ENCODE data around the gene ALDH1L1.
"Not testable (repeated sequence)": the region's sequence is repeated elsewhere in the genome, so short reads cannot be mapped to it uniquely, and the experiment has no call there.

The ALDH1L1 gene

GRCh38 chr3:126083511-126083912, 96.9 kb downstream of the ALDH1L1 start:
- DNase-seq (ENCODE audit: low spot score), result peak; percentile 43

GRCh38 chr3:126083138-126083445, 97.3 kb downstream of the ALDH1L1 start:
- no peak for DNase-seq (ENCODE audit: low spot score)

- no peak for DNase-seq (ENCODE audit: low spot score)
Observed at GRCh38 chr3:126082362-126083137, 97.8 kb downstream of the ALDH1L1 start.

GRCh38 chr3:126081618-126082361, 98.6 kb downstream of the ALDH1L1 start:
- peak; percentile 64 for DNase-seq (ENCODE audit: low spot score)

GRCh38 chr3:126080970-126081369, 99.4 kb downstream of the ALDH1L1 start:
- DNase-seq (ENCODE audit: low spot score), result no peak

GRCh38 chr3:126078866-126079265, 101.5 kb downstream of the ALDH1L1 start:
- DNase-seq (ENCODE audit: low spot score), result no peak

GRCh38 chr3:126077754-126078153, 102.6 kb downstream of the ALDH1L1 start:
- no peak for DNase-seq (ENCODE audit: low spot score)

- no peak for DNase-seq (ENCODE audit: low spot score)
Observed at GRCh38 chr3:126076140-126076539, 104.2 kb downstream of the ALDH1L1 start.

- DNase-seq (ENCODE audit: low spot score), result no peak
Observed at GRCh38 chr3:126070146-126070545, 110.2 kb downstream of the ALDH1L1 start.

- DNase-seq (ENCODE audit: low spot score), result no peak
Observed at GRCh38 chr3:126067959-126068358, 112.4 kb downstream of the ALDH1L1 start.

GRCh38 chr3:126066676-126067075, 113.7 kb downstream of the ALDH1L1 start:
- not testable (repeated sequence) for DNase-seq (ENCODE audit: low spot score)

GRCh38 chr3:126065876-126066275, 114.5 kb downstream of the ALDH1L1 start:
- no peak for DNase-seq (ENCODE audit: low spot score)

- no peak for DNase-seq (ENCODE audit: low spot score)
Observed at GRCh38 chr3:126064627-126065258, 115.6 kb downstream of the ALDH1L1 start.

- DNase-seq (ENCODE audit: low spot score), result no peak
Observed at GRCh38 chr3:126063358-126063965, 116.9 kb downstream of the ALDH1L1 start.

- DNase-seq (ENCODE audit: low spot score), result no peak
Observed at GRCh38 chr3:126061301-126062032, 118.9 kb downstream of the ALDH1L1 start.

GRCh38 chr3:126060613-126061145, 119.7 kb downstream of the ALDH1L1 start:
- no peak for DNase-seq (ENCODE audit: low spot score)

GRCh38 chr3:126058666-126059065, 121.7 kb downstream of the ALDH1L1 start:
- no peak for DNase-seq (ENCODE audit: low spot score)

GRCh38 chr3:126057936-126058335, 122.5 kb downstream of the ALDH1L1 start:
- DNase-seq (ENCODE audit: low spot score), result no peak

- DNase-seq (ENCODE audit: low spot score), result no peak
Observed at GRCh38 chr3:126057501-126057819, 122.9 kb downstream of the ALDH1L1 start.

- no peak for DNase-seq (ENCODE audit: low spot score)
Observed at GRCh38 chr3:126056681-126057500, 123.5 kb downstream of the ALDH1L1 start.

- no peak for DNase-seq (ENCODE audit: low spot score)
Observed at GRCh38 chr3:126056088-126056487, 124.3 kb downstream of the ALDH1L1 start.

Measured in COLO829 (cell line).